Muscle of leg (tissue), 11 donors: ENCODE results near the gene CRTC3. TPM values are rescaled to one million over a fixed set of nuclear protein-coding genes. Genes with fewer than 3 reads are reported as not detected.
"Not testable (repeated sequence)": the region's sequence is repeated elsewhere in the genome, so short reads cannot be mapped to it uniquely, and the experiment has no call there.

ENCODE experiments used
- DNase-seq: peaks from one replicate; pipeline ENCODE4 v3.0.0; 2013
- H3K27ac ChIP-seq: one replicate; pipeline ENCODE4 v1.5.1; 2013; ENCODE audit warnings: mild to moderate bottlenecking, low read length, control low read depth
- H3K27me3 ChIP-seq: one replicate; pipeline ENCODE4 v1.6.1; 2013; ENCODE audit warnings: low read length; ENCODE audit not compliant: control insufficient read depth, insufficient read depth
- H3K36me3 ChIP-seq: one replicate; pipeline ENCODE4 v1.6.1; 2013; ENCODE audit warnings: low read length; ENCODE audit not compliant: control insufficient read depth, insufficient read depth
- H3K4me1 ChIP-seq: one replicate; pipeline ENCODE4 v1.6.1; 2013; ENCODE audit warnings: low read length; ENCODE audit not compliant: control insufficient read depth, insufficient read depth
- H3K4me3 ChIP-seq: one replicate; pipeline ENCODE4 v1.5.1; 2013; ENCODE audit warnings: low read length, control low read depth
- H3K9me3 ChIP-seq: replicated peaks from 2 replicates; pipeline ENCODE4 v1.6.1; 2013; ENCODE audit warnings: low read depth, low read length; ENCODE audit not compliant: control insufficient read depth
- WGBS: methylation state at CpG from one replicate; pipeline ENCODE4 v1.1.5; 2013; ENCODE audit warnings: missing lambda C conversion rate; ENCODE audit not compliant: insufficient coverage; 5-methylcytosine and 5-hydroxymethylcytosine counted together
- polyA plus RNA-seq, 8 donors: library from polyadenylated mRNA; unstranded; fragments of 120-200 nt; gene quantifications; one replicate each; pipeline versions ENCODE4 v1.2.1 to v1.2.3, GENCODE V29; 2013; ENCODE audit warnings: inconsistent platforms in 1 of 8, low replicate concordance in 1 of 8; ENCODE audit not compliant: insufficient read length in 8 of 8, insufficient read depth in 1 of 8
- total RNA-seq: library from RNA; stranded (reverse); fragments of 120-200 nt; gene quantifications from one replicate; pipeline ENCODE4 v1.2.4, GENCODE V29; 2013

Gene CRTC3
- total and polyA plus RNA-seq, 9 donors, result 12.6 to 30.6 (median 25.0) TPM

- Histone ChIP-seq H3K27ac (no peak overlapping the region), H3K4me1 (peaks cover 2% of the 10 kb centered on the region), H3K36me3 (no peaks in the 10 kb centered on the region), H3K9me3 (no peaks in the 10 kb centered on the region), H3K4me3 (no peak overlapping the region), H3K27me3 (no peaks in the 10 kb centered on the region)
- no peak for DNase-seq
- 95% methylated on average over 5 of the region's 9 CpGs for WGBS
These were observed 151.8 kb downstream of the CRTC3 start for GRCh38 chr15:90681480-90681879.

- no peak for DNase-seq
- Histone ChIP-seq H3K4me1 (peaks cover 2% of the 10 kb centered on the region), H3K27ac (no peak overlapping the region), H3K4me3 (no peak overlapping the region), H3K36me3 (no peaks in the 10 kb centered on the region), H3K27me3 (no peaks in the 10 kb centered on the region), H3K9me3 (no peaks in the 10 kb centered on the region)
- 75% methylated on average over 6 of the region's 10 CpGs for WGBS
These were observed 153.6 kb downstream of the CRTC3 start for GRCh38 chr15:90683371-90683770.

GRCh38 chr15:90683876-90684275 is 154.2 kb downstream of the CRTC3 start:
- Histone ChIP-seq H3K27ac (no peak overlapping the region), H3K4me3 (no peak overlapping the region), H3K36me3 (no peaks in the 10 kb centered on the region), H3K4me1 (peaks cover 2% of the 10 kb centered on the region), H3K9me3 (peaks cover under 1% of the 10 kb centered on the region), H3K27me3 (no peaks in the 10 kb centered on the region)
- no peak for DNase-seq
- WGBS, result 50% methylated on average over 2 of the region's 4 CpGs

- Histone ChIP-seq H3K36me3 (no peaks in the 10 kb centered on the region), H3K4me1 (peaks cover 2% of the 10 kb centered on the region), H3K4me3 (no peak overlapping the region), H3K27me3 (no peaks in the 10 kb centered on the region), H3K9me3 (peaks cover 4% of the 10 kb centered on the region), H3K27ac (no peak overlapping the region)
- DNase-seq, result no peak
- 71% methylated on average over 4 of the region's 5 CpGs for WGBS
These were observed 154.6 kb downstream of the CRTC3 start for GRCh38 chr15:90684281-90684680.

- H3K27me3 ChIP-seq, result no peaks in the 10 kb centered on the region
- 92% methylated on average over 3 of the region's 11 CpGs for WGBS
- no peaks in the 10 kb centered on the region for H3K36me3 ChIP-seq
- no peaks in the 10 kb centered on the region for H3K4me1 ChIP-seq
- no peak overlapping the region for H3K4me3 ChIP-seq
- no peak overlapping the region for H3K27ac ChIP-seq
- H3K9me3 ChIP-seq, result peaks cover 4% of the 10 kb centered on the region
- DNase-seq, result no peak
These were observed 156.1 kb downstream of the CRTC3 start for GRCh38 chr15:90685591-90686434.

GRCh38 chr15:90686435-90687218 is 156.9 kb downstream of the CRTC3 start:
- DNase-seq, result no peak
- H3K36me3 ChIP-seq, result no peaks in the 10 kb centered on the region
- H3K4me1 ChIP-seq, result no peaks in the 10 kb centered on the region
- no peaks in the 10 kb centered on the region for H3K27me3 ChIP-seq
- no peak overlapping the region for H3K4me3 ChIP-seq
- H3K27ac ChIP-seq, result no peak overlapping the region
- H3K9me3 ChIP-seq, result peaks cover 4% of the 10 kb centered on the region
- WGBS, result 60% methylated on average over 1 of the region's 3 CpGs

GRCh38 chr15:90689326-90689961 is 159.7 kb downstream of the CRTC3 start:
- H3K9me3 ChIP-seq, H3K27ac ChIP-seq, H3K27me3 ChIP-seq, DNase-seq, H3K4me3 ChIP-seq, H3K4me1 ChIP-seq, H3K36me3 ChIP-seq: not testable (repeated sequence)
- WGBS, result no CpG with 5 or more reads among the region's 6 CpGs

GRCh38 chr15:90690585-90690984 is 160.9 kb downstream of the CRTC3 start:
- Histone ChIP-seq H3K36me3 (no peaks in the 10 kb centered on the region), H3K9me3 (peaks cover 4% of the 10 kb centered on the region), H3K4me3 (no peak overlapping the region), H3K27me3 (no peaks in the 10 kb centered on the region), H3K27ac (no peak overlapping the region), H3K4me1 (no peaks in the 10 kb centered on the region)
- no CpG with 5 or more reads among the region's 2 CpGs for WGBS
- DNase-seq, result no peak

GRCh38 chr15:90691369-90691768 is 161.6 kb downstream of the CRTC3 start:
- H3K9me3 ChIP-seq, result peaks cover 4% of the 10 kb centered on the region
- 43% methylated on average over 1 of the region's 4 CpGs for WGBS
- H3K4me3 ChIP-seq, result no peak overlapping the region
- H3K27me3 ChIP-seq, result no peaks in the 10 kb centered on the region
- no peak for DNase-seq
- no peaks in the 10 kb centered on the region for H3K4me1 ChIP-seq
- H3K36me3 ChIP-seq, result no peaks in the 10 kb centered on the region
- H3K27ac ChIP-seq, result no peak overlapping the region
